ENCODE data around the gene HERC2. TPM values are rescaled to one million over a fixed set of nuclear protein-coding genes. Genes with fewer than 3 reads are reported as not detected.

Gene HERC2
- total and polyA plus RNA-seq, 12 donors, result 24.4 to 77.0 (median 60.3) TPM

DNA sequence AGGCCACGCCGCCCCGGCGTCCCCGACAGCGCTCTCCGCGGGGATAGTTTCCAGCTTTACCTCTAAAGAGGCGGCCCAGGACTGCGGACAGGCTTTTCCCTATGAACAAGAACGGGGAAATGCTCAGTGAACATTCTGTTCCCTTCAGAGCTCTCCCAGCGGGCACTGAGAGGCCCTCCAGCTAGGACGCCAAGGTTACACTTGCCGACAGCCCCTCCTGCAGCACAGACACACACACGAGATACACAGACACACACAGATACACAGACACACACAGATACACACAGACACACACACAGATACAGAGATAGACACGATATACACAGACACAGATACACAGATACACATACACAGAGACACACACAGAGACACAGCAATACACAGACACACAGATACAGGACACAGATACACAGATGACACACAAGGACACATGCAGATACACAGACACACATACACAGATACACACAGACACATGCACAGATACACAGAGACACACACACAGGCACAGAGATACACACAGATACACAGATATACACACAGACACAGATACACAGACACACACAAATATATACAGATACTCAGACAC, 222.3 kb downstream of the HERC2 start:
- peak in 2 of 8 donors; percentile 0 to 4 for ATAC-seq
- TF ChIP-seq, protein P1, sequence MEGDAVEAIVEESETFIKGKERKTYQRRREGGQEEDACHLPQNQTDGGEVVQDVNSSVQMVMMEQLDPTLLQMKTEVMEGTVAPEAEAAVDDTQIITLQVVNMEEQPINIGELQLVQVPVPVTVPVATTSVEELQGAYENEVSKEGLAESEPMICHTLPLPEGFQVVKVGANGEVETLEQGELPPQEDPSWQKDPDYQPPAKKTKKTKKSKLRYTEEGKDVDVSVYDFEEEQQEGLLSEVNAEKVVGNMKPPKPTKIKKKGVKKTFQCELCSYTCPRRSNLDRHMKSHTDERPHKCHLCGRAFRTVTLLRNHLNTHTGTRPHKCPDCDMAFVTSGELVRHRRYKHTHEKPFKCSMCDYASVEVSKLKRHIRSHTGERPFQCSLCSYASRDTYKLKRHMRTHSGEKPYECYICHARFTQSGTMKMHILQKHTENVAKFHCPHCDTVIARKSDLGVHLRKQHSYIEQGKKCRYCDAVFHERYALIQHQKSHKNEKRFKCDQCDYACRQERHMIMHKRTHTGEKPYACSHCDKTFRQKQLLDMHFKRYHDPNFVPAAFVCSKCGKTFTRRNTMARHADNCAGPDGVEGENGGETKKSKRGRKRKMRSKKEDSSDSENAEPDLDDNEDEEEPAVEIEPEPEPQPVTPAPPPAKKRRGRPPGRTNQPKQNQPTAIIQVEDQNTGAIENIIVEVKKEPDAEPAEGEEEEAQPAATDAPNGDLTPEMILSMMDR (IDR thresholded peaks at IDR 0.05), result no peak
- Histone ChIP-seq H3K4me1 (peaks cover 6 to 38% (median 32%) of the 10 kb centered on the region in 9 donors), H3K27ac (no peak overlapping the region), H3K36me3 (no peaks in the 10 kb centered on the region), H3K9me3 (no peaks in the 10 kb centered on the region), H3K27me3 (peaks cover 0 to 71% (median 59%) of the 10 kb centered on the region in 7 donors), H3K4me3 (peak overlapping the region in 9 of 10 donors; percentile 6 to 36 (median 27))
- 11 to 13% methylated on average over 16 of the region's 16 CpGs for WGBS, 2 donors
- DNase-seq, result no peak
- intact Hi-C loops (cut with DNase I), result no loop called here

DNA sequence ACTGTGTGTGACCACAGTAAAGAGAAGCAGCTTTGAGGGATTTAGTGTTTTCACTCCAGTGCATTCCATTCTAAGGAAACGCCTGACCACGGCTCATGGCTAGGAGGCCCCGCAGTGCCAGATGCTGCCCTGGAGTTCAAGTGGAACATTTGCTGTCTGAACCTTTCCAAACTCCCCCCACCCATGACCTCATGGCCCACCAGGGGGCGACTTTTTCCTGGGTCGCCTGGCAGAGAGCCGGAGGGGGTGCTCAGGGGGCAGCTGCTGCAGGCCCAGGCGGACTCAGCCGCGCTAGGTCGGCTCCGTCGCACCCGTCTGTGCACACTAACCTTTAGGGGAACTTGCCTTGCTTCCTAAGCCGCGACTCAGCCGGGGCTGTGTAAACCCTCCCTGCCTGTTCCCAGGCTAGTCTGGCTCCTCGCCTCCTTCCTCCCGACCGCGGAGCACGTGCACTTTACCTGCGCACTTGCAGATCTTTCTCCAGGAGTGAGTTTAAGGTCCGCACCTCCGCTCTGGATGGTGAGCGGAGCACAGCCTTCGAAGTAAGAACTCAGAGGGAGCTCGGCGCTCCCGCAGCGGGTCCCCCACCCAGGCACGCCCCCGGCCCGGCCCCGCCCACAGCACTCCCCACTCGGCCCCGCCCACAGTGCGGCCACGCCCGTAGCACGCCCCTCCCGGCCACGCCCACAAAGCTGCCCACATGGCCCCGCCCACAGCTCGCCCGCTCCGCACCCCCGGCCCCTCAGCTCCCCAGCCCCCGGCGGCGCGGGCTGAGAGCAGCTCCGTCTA, 223.0 kb downstream of the HERC2 start, which contains the start of gene OCA2:
Gene OCA2 (minus strand): TSS at position 550 of the 789 bp plus-strand sequence. CDS start 17,441 bp downstream, outside the sequence.
- H3K4me3 ChIP-seq, result peak within 1 kb of the TSS in 9 of 10 donors; percentile 6 to 36 (median 27)
- intact Hi-C loops (cut with DNase I), result no loop called here
- H3K36me3 ChIP-seq, result no peaks in the 10 kb centered on the region
- TF ChIP-seq, protein P1 (IDR thresholded peaks at IDR 0.05), result peak in 7 of 9 donors; percentile 11 to 21 (median 14)
- H3K9me3 ChIP-seq, result no peaks in the 10 kb centered on the region
- WGBS, 2 donors, result 10% methylated on average over 43 to 52 of the region's 52 CpGs
- peaks cover 0 to 77% (median 61%) of the 10 kb centered on the region in 7 donors for H3K27me3 ChIP-seq
- DNase-seq (peak in 1 of 2 donors; percentile 70), ATAC-seq (peak in 4 of 8 donors; percentile 22 to 46 (median 38))
- H3K4me1 ChIP-seq, result peaks cover 8 to 44% (median 36%) of the 10 kb centered on the region in 9 donors
- H3K27ac ChIP-seq, result no peak within 1 kb of the TSS

DNA sequence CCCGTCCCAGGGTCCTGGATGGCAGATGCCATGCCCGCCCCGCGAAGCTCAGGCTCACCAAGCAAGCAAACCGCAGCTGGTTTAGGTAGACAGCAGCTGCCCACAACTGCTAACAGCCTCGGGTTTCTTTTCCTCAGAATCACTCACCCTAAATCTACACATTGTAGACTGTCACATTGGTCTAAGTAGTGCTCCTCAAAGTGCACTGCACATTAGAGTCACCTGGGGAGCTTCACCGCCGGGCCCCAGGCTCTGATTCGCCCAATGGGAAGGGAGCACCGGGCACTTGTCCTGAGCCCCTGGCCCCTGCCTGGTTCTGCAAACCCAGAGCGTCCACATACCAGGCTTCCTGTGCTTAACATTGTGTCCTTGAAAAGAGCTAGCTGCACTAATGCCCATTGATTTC, 223.6 kb downstream of the HERC2 start:
- H3K4me1 ChIP-seq, result peaks cover 8 to 44% (median 36%) of the 10 kb centered on the region in 9 donors
- no peak for DNase-seq
- no peak overlapping the region for H3K4me3 ChIP-seq
- H3K9me3 ChIP-seq, result no peaks in the 10 kb centered on the region
- H3K27me3 ChIP-seq, result peaks cover 0 to 81% (median 66%) of the 10 kb centered on the region in 7 donors
- ATAC-seq, result no peak
- TF ChIP-seq, protein P1 (IDR thresholded peaks at IDR 0.05), result no peak
- 71 to 74% methylated on average over 11 of the region's 11 CpGs for WGBS, 2 donors
- no peak overlapping the region for H3K27ac ChIP-seq
- no peaks in the 10 kb centered on the region for H3K36me3 ChIP-seq
- intact Hi-C loops (cut with DNase I), result no loop called here

DNA sequence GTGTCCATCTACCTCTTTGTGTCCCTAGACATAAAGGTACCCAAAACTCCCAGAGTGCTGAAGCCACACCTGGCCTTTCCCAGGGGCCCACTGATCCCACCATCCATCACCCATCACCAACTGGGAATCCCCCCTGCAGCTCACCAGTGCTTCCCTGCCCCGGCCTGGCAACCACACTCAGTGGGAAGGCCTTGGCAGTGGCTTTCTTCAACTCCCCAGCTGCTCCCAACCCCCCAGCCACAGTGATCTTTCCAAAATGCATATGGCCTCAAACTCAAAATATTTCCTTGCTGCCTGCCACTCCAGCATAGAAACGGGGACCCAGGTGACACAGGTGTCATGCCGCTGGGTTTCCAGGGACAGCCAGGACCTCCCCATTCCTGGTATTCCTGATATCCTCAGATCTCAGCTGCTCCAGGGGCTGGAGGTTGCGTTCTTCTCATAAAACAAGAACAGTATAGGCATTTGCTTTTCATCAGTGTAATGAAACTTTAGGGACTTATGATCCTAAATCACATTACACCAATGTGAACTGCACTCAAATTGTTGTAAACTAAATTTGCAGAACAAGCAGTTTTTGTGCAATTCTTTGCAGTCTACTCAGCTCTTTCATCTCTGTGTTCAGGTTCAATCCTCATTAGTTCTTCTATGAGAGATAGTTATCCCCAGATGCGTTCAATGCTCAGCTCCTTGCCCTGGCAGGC, 224.2 kb downstream of the HERC2 start:
- ATAC-seq (no peak), DNase-seq (no peak)
- no peaks in the 10 kb centered on the region for H3K36me3 ChIP-seq
- H3K9me3 ChIP-seq, result no peaks in the 10 kb centered on the region
- peaks cover 0 to 87% (median 72%) of the 10 kb centered on the region in 7 donors for H3K27me3 ChIP-seq
- no peak overlapping the region for H3K27ac ChIP-seq
- 90 to 92% methylated on average over 5 of the region's 5 CpGs for WGBS, 2 donors
- H3K4me3 ChIP-seq, result no peak overlapping the region
- peaks cover 8 to 44% (median 36%) of the 10 kb centered on the region in 9 donors for H3K4me1 ChIP-seq
- TF ChIP-seq, protein P1 (IDR thresholded peaks at IDR 0.05), result no peak
- intact Hi-C loops (cut with DNase I), result no loop called here

Data from heart right ventricle (tissue), 16 donors.